OCI-LY7 (cell line): Measurements from ENCODE around the gene TTLL7.
A peak's percentile ranks its signal among the peaks of the same experiment; 100 is the strongest.

ENCODE experiments used
- CTCF ChIP-seq: fragments of 200-600 bp; sonication (generic); conservative IDR thresholded peaks from 2 replicates; pipeline ENCODE4 v1.5.1; 2014; ENCODE audit warnings: mild to moderate bottlenecking, antibody characterized with exemption, low read length, moderate library complexity, mixed read lengths
- EZH2phosphoT487 ChIP-seq: fragments of 200-600 bp; sonication (generic); IDR thresholded peaks from 2 replicates; pipeline ENCODE4 v1.6.1; 2018; ENCODE audit warnings: low read depth, borderline replicate concordance, mild to moderate bottlenecking, mixed run types, antibody characterized with exemption, low read length, moderate library complexity, mixed read lengths

DNA sequence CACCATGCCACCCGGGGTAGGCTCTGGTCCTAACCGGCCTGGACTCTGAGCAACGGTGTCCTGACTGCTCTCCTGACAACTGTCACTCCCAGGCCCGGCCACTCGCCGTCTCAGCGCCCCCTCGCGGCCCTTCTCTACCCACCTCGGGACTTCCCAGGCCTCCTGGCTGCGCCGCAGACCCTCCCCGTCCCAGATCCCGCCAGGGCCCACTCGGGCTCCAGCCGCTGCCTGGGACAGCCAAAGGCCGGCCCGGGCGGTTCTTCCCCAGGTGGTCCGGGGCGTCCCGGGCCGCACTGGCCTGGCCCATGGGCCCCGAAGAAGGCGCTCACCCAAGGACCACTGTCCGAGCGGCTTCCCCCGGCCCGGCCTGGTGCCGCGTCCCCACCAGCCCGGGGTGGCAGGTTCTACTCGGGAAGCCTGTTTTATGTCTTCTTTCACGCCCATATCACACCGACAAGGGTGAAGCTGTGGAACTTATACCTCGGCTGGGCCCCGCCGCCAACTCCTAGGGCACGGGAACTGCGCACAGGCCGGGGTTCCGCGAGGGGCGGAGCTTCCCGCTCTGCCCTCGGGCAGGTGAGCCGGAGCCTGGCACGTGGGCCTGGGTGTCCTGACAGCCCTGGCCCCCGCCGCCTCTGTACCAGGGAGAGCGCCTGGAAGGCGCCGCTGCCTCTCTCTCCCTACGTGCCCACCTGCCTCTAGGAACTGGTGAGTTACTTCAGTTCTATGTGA is 138.3 kb downstream of the TTLL7 start:
- peak; percentile 86 for TF ChIP-seq CTCF
- TF ChIP-seq EZH2phosphoT487 = no peak
